Gastrocnemius medialis (tissue), 4 donors: Measurements from ENCODE around the gene EPB41L5. TPM values are rescaled to one million over a fixed set of nuclear protein-coding genes. Genes with fewer than 3 reads are reported as not detected.

ENCODE experiments used
- ATAC-seq, 2 donors: fragments of 150-250 bp; one replicate each; pipeline ENCODE4 v1.9.1; 2016
- DNase-seq, 2 donors: peaks; one replicate each; pipeline ENCODE4 v3.0.0-alpha.2; 2019
- H3K27ac ChIP-seq, 4 donors: fragments of 200-600 bp; sonication (generic); 1 replicate in 1 of 4; 2 replicates in 3 of 4; pipeline ENCODE4 v1.5.1; 2016 to 2018; ENCODE audit warnings: mild to moderate bottlenecking in 2 of 4, moderate library complexity in 1 of 4
- H3K27me3 ChIP-seq, 3 donors: fragments of 200-600 bp; sonication (generic) in 2 of 3; 1 replicate in 1 of 3; 2 replicates in 2 of 3; pipeline versions ENCODE4 v1.5.1 to v1.6.0; 2016 to 2019; ENCODE audit warnings: mild to moderate bottlenecking in 1 of 3, moderate library complexity in 1 of 3
- H3K36me3 ChIP-seq, 2 donors: fragments of 200-600 bp; sonication (generic) in 1 of 2; one replicate each; pipeline ENCODE4 v1.5.1; 2017 to 2018
- H3K4me1 ChIP-seq, 2 donors: fragments of 200-600 bp; sonication (generic) in 1 of 2; one replicate each; pipeline ENCODE4 v1.5.1; 2016 to 2017; ENCODE audit warnings: mild to moderate bottlenecking in 2 of 2
- H3K4me3 ChIP-seq, 4 donors: fragments of 200-600 bp; sonication (generic) in 3 of 4; 1 replicate in 1 of 4; 2 replicates in 3 of 4; pipeline ENCODE4 v1.5.1; 2016 to 2019; ENCODE audit warnings: mild to moderate bottlenecking in 2 of 4
- H3K9me3 ChIP-seq, 3 donors: fragments of 200-600 bp; sonication (generic) in 2 of 3; 1 replicate in 1 of 3; 2 replicates in 2 of 3; pipeline ENCODE4 v1.5.1; 2016 to 2019
- POLR2A ChIP-seq, 2 donors: fragments of 450-650 bp; IDR thresholded peaks; one replicate each; pipeline ENCODE4 v1.6.1; 2017; ENCODE audit warnings: antibody characterized with exemption in 2 of 2, mild to moderate bottlenecking in 2 of 2, moderate library complexity in 2 of 2
- in situ Hi-C, 4 donors: fragments of 200-750 bp; cut with MboI; loops; one replicate each; pipeline versions ENCODE4 v1.15.0 to v1.8.0; 2017; ENCODE audit warnings: low sequenced_read_pairs in 4 of 4
- intact Hi-C: fragments of 100-400 bp; cut with DNase I; formaldehyde crosslinking; loops from one replicate; pipeline ENCODE4 v1.15.1; 2023; ENCODE audit warnings: low total_unique reads
- total RNA-seq, 4 donors: library from RNA; depleted of rRNA; stranded (reverse); fragments of >200 nt; gene quantifications; one replicate each; pipeline versions ENCODE4 v1.1.0 to v1.2.3, GENCODE V29; 2016
- TF ChIP-seq, protein P1 (sequence below), 5 experiments: fragments of 450-650 bp in 3 of 5; fragments of 200-600 bp in 2 of 5; sonication (generic) in 2 of 5; IDR thresholded peaks in 4 of 5; conservative IDR thresholded peaks in 1 of 5; 1 replicate in 4 of 5; 2 replicates in 1 of 5; pipeline ENCODE4 v1.5.1; 2016 to 2019; ENCODE audit warnings: antibody characterized with exemption in 5 of 5, mild to moderate bottlenecking in 3 of 5, moderate library complexity in 3 of 5

Gene EPB41L5
- total RNA-seq, 4 donors from 2014 or later, result 8.3 to 41.1 (median 12.7) TPM

- no peaks in the 10 kb centered on the region for H3K9me3 ChIP-seq
- no peaks in the 10 kb centered on the region for H3K27me3 ChIP-seq
- no peak overlapping the region for H3K4me3 ChIP-seq
- DNase-seq, result no peak
- no peak for TF ChIP-seq POLR2A (IDR thresholded peaks at IDR 0.05)
- TF ChIP-seq, protein P1, sequence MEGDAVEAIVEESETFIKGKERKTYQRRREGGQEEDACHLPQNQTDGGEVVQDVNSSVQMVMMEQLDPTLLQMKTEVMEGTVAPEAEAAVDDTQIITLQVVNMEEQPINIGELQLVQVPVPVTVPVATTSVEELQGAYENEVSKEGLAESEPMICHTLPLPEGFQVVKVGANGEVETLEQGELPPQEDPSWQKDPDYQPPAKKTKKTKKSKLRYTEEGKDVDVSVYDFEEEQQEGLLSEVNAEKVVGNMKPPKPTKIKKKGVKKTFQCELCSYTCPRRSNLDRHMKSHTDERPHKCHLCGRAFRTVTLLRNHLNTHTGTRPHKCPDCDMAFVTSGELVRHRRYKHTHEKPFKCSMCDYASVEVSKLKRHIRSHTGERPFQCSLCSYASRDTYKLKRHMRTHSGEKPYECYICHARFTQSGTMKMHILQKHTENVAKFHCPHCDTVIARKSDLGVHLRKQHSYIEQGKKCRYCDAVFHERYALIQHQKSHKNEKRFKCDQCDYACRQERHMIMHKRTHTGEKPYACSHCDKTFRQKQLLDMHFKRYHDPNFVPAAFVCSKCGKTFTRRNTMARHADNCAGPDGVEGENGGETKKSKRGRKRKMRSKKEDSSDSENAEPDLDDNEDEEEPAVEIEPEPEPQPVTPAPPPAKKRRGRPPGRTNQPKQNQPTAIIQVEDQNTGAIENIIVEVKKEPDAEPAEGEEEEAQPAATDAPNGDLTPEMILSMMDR (IDR thresholded peaks at IDR 0.05 in 4 of 5, conservative IDR thresholded peaks at IDR 0.05 in 1 of 5), result no peak
- H3K27ac ChIP-seq, result no peak overlapping the region
- peaks cover 0 to 22% of the 10 kb centered on the region in 2 donors for H3K36me3 ChIP-seq
- in situ Hi-C loops, result loop anchor here in 1 of 4 donors (25.0 kb wide), 1 partner anchor 208 kb away; no protein-coding TSS in a partner anchor
- no peak for ATAC-seq
- intact Hi-C loops, result loop anchor here (5.0 to 10.0 kb wide), 2 partner anchors 347 to 580 kb away; partner anchors contain the start of gene PTPN4
- H3K4me1 ChIP-seq, result peaks cover 28 to 31% of the 10 kb centered on the region in 2 donors
Observed at GRCh38 chr2:120104772-120105171, 91.9 kb downstream of the EPB41L5 start.

DNA sequence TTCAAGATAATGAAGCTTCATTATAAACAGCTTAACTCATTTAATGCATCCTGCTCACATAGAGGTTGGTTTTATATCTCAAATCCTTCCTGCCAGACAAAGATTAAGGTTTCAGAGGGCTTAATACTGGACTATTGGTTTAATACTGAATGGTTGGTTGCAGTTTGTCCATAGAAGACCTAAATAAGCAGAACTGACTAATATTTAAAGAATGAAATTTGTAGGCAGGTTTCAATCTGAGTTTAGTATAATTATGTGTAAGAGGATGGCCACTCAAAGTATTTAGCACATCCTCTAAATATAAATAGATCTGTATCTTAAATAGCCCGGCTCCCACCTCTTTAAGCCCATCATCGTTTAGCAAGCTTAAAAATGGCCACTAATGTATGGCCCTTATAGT lies 92.5 kb downstream of the EPB41L5 start:
- Histone ChIP-seq H3K27me3 (no peaks in the 10 kb centered on the region), H3K9me3 (no peaks in the 10 kb centered on the region), H3K36me3 (peaks cover 0 to 22% of the 10 kb centered on the region in 2 donors), H3K27ac (no peak overlapping the region), H3K4me1 (peaks cover 28 to 33% of the 10 kb centered on the region in 2 donors), H3K4me3 (no peak overlapping the region)
- TF ChIP-seq POLR2A (IDR thresholded peaks at IDR 0.05), result no peak
- TF ChIP-seq, protein P1 (IDR thresholded peaks at IDR 0.05 in 4 of 5, conservative IDR thresholded peaks at IDR 0.05 in 1 of 5), result no peak
- no peak for DNase-seq
- no peak for ATAC-seq
- in situ Hi-C loops (loop anchor here in 1 of 4 donors (25.0 kb wide), 1 partner anchor 207 kb away; no protein-coding TSS in a partner anchor), intact Hi-C loops (loop anchor here (5.0 to 10.0 kb wide), 2 partner anchors 348 to 579 kb away; partner anchors contain the start of gene PTPN4)

- intact Hi-C loops, result loop anchor here (2.0 to 10.0 kb wide), 3 partner anchors 205 to 577 kb away; partner anchors contain the start of gene PTPN4
- Histone ChIP-seq H3K9me3 (no peaks in the 10 kb centered on the region), H3K27me3 (no peaks in the 10 kb centered on the region), H3K36me3 (peaks cover 0 to 13% of the 10 kb centered on the region in 2 donors), H3K27ac (peak overlapping the region; percentile 58 to 78 (median 68)), H3K4me3 (no peak overlapping the region), H3K4me1 (peaks cover 28 to 33% of the 10 kb centered on the region in 2 donors)
- in situ Hi-C loops, result loop anchor here in 1 of 4 donors (25.0 kb wide), 1 partner anchor 204 kb away; no protein-coding TSS in a partner anchor
- TF ChIP-seq POLR2A (IDR thresholded peaks at IDR 0.05), result no peak
- TF ChIP-seq, protein P1 (IDR thresholded peaks at IDR 0.05 in 4 of 5, conservative IDR thresholded peaks at IDR 0.05 in 1 of 5), result no peak
- DNase-seq, result peak; percentile 33 to 71
- peak; percentile 95 to 98 for ATAC-seq
Observed at GRCh38 chr2:120108049-120108448, 95.2 kb downstream of the EPB41L5 start.

- Histone ChIP-seq H3K9me3 (no peaks in the 10 kb centered on the region), H3K27ac (peak overlapping the region; percentile 58 to 78 (median 68)), H3K27me3 (no peaks in the 10 kb centered on the region), H3K4me3 (no peak overlapping the region), H3K4me1 (peaks cover 28 to 33% of the 10 kb centered on the region in 2 donors), H3K36me3 (peaks cover 0 to 11% of the 10 kb centered on the region in 2 donors)
- no peak for TF ChIP-seq POLR2A (IDR thresholded peaks at IDR 0.05)
- TF ChIP-seq, protein P1 (IDR thresholded peaks at IDR 0.05 in 4 of 5, conservative IDR thresholded peaks at IDR 0.05 in 1 of 5), result no peak
- intact Hi-C loops (loop anchor here (1.0 to 10.0 kb wide), 4 partner anchors 67 to 576 kb away; partner anchors contain the start of gene PTPN4), in situ Hi-C loops (loop anchor here in 1 of 4 donors (25.0 kb wide), 1 partner anchor 204 kb away; no protein-coding TSS in a partner anchor)
- ATAC-seq (no peak), DNase-seq (no peak)
Observed at GRCh38 chr2:120108749-120109148, 95.9 kb downstream of the EPB41L5 start.
